Spleen (tissue), 11 donors: ENCODE results near the gene INPP5D. TPM values are rescaled to one million over a fixed set of nuclear protein-coding genes. Genes with fewer than 3 reads are reported as not detected.
"Not testable (repeated sequence)": the region's sequence is repeated elsewhere in the genome, so short reads cannot be mapped to it uniquely, and the experiment has no call there.

Source experiments
- DNase-seq: peaks from one replicate; pipeline ENCODE4 v3.0.0-alpha.2; 2020
- H3K27ac ChIP-seq, 8 donors: fragments of 200-600 bp; sonication (generic) in 7 of 8; 1 replicate in 4 of 8; 2 replicates in 4 of 8; pipeline versions ENCODE4 v1.5.0 to v1.8.0; 2016 to 2021; ENCODE audit warnings: inconsistent platforms in 4 of 8, mild to moderate bottlenecking in 4 of 8, moderate library complexity in 1 of 8
- H3K27me3 ChIP-seq, 7 donors: fragments of 200-600 bp; sonication (generic) in 6 of 7; replicated peaks in 1 of 7; 1 replicate in 4 of 7; 2 replicates in 3 of 7; pipeline versions ENCODE4 v1.5.0 to v1.8.0; 2016 to 2021; ENCODE audit warnings: inconsistent platforms in 3 of 7, mild to moderate bottlenecking in 1 of 7
- H3K36me3 ChIP-seq, 6 donors: fragments of 200-600 bp; sonication (generic) in 5 of 6; 1 replicate in 4 of 6; 2 replicates in 2 of 6; pipeline versions ENCODE4 v1.5.0 to v1.8.0; 2016 to 2021; ENCODE audit warnings: inconsistent platforms in 2 of 6
- H3K4me1 ChIP-seq, 6 donors: fragments of 200-600 bp; sonication (generic) in 5 of 6; 1 replicate in 3 of 6; 2 replicates in 3 of 6; pipeline versions ENCODE4 v1.5.0 to v1.8.0; 2016 to 2021; ENCODE audit warnings: inconsistent platforms in 3 of 6
- H3K4me3 ChIP-seq, 8 donors: fragments of 200-600 bp; sonication (generic) in 7 of 8; 1 replicate in 4 of 8; 2 replicates in 4 of 8; pipeline versions ENCODE4 v1.5.0 to v1.8.0; 2016 to 2021; ENCODE audit warnings: inconsistent platforms in 4 of 8, mild to moderate bottlenecking in 4 of 8, moderate library complexity in 2 of 8
- H3K9me3 ChIP-seq, 8 donors: fragments of 200-600 bp; sonication (generic) in 7 of 8; 1 replicate in 4 of 8; 2 replicates in 4 of 8; pipeline versions ENCODE4 v1.5.0 to v1.8.0; 2016 to 2021; ENCODE audit warnings: inconsistent platforms in 4 of 8
- CTCF ChIP-seq, 11 experiments: fragments of 200-600 bp in 7 of 11; fragments of 450-650 bp in 4 of 11; sonication (generic) in 4 of 11; IDR thresholded peaks in 8 of 11; conservative IDR thresholded peaks in 3 of 11; 1 replicate in 7 of 11; 2 replicates in 4 of 11; pipeline versions ENCODE4 v1.4.0 to v1.8.0; 2016 to 2021; ENCODE audit warnings: antibody characterized with exemption in 11 of 11, inconsistent platforms in 4 of 11, mild to moderate bottlenecking in 1 of 11
- POLR2A ChIP-seq, 3 donors: fragments of 450-650 bp; IDR thresholded peaks; one replicate each; pipeline ENCODE4 v1.5.1; 2017; ENCODE audit warnings: antibody characterized with exemption in 3 of 3, mild to moderate bottlenecking in 1 of 3
- POLR2AphosphoS5 ChIP-seq, 3 donors: sonication (generic); formaldehyde crosslinking; IDR thresholded peaks; one replicate each; pipeline ENCODE4 v1.5.1; 2017; ENCODE audit warnings: antibody characterized with exemption in 3 of 3
- WGBS, 5 donors: extraction: QIAGEN DNeasy Blood & Tissue Kit in 3 of 5; methylation state at CpG; one replicate each; pipeline versions ENCODE4 v1.1.5 to v1.1.7; 2013 to 2018; 5-methylcytosine and 5-hydroxymethylcytosine counted together
- intact Hi-C: fragments of 100-400 bp; cut with DNase I; formaldehyde crosslinking; loops from one replicate; pipeline ENCODE4 v1.15.0; 2023; ENCODE audit warnings: low total_unique reads
- polyA plus RNA-seq, 3 donors: library from polyadenylated mRNA; stranded (reverse); fragments of 200-250 nt; gene quantifications; one replicate each; pipeline ENCODE4 v1.2.1, GENCODE V29; 2013
- total RNA-seq, 7 donors: library from RNA; depleted of rRNA in 3 of 7; stranded (reverse); fragments of >200 nt in 3 of 7; fragmentation: NEBNext Ultra II Directional in 4 of 7; extraction: Animal tissue kit (Norgen Biotek cat#: 25700) in 4 of 7; gene quantifications; one replicate each; pipeline versions ENCODE4 v1.1.0 to v1.2.1, GENCODE V29; 2016 to 2021
- donor health status: healthy with polysubstance abuse.
- donor health status: DM: no; HTN: no; CAD: no; lungs with moderate emphysema.
- donor health status: DM: no; HTN: no; CAD: no.
- donor health status: Bipolar disorder and iron deficiency.
- donor health status: healthy.
- donor health status: DM: no; HTN: no; CAD: no.
- donor health status: DM: yes; HTN: yes; CAD: no.

INPP5D gene
- total and polyA plus RNA-seq, 10 donors, result 71.1 to 246 (median 181) TPM

GRCh38 chr2:233051241-233052149 lies 8.6 kb upstream of the INPP5D start:
- intact Hi-C loops, result loop anchor here (10.0 kb wide), 1 partner anchor 203 kb away; the partner anchor contains the start of gene ATG16L1
- WGBS, 5 donors, result 50 to 66% (median 56%) methylated on average over 24 of the region's 24 CpGs
- H3K27me3 ChIP-seq, result no peaks in the 10 kb centered on the region
- peak overlapping the region in 6 of 8 donors; percentile 32 to 69 (median 56) for H3K27ac ChIP-seq
- no peaks in the 10 kb centered on the region for H3K9me3 ChIP-seq
- DNase-seq, result peak; percentile 87
- TF ChIP-seq POLR2AphosphoS5 (IDR thresholded peaks at IDR 0.05) (peak; percentile 80 to 83 (median 80)), CTCF (IDR thresholded peaks at IDR 0.05 in 8 of 11, conservative IDR thresholded peaks at IDR 0.05 in 3 of 11) (peak in 1 of 11 experiments; percentile 11), POLR2A (IDR thresholded peaks at IDR 0.05) (no peak)
- H3K36me3 ChIP-seq, result no peaks in the 10 kb centered on the region
- H3K4me1 ChIP-seq, result peaks cover 0 to 34% (median 14%) of the 10 kb centered on the region in 6 donors
- no peak overlapping the region for H3K4me3 ChIP-seq

GRCh38 chr2:233052517-233052916 lies 7.6 kb upstream of the INPP5D start:
- not testable (repeated sequence) for H3K9me3 ChIP-seq, H3K27me3 ChIP-seq, H3K36me3 ChIP-seq, H3K4me3 ChIP-seq
- peak; percentile 10 for DNase-seq
- peak overlapping the region in 1 of 8 donors; percentile 69 for H3K27ac ChIP-seq
- 94 to 99% (median 98%) methylated on average over 4 of the region's 4 CpGs for WGBS, 5 donors
- intact Hi-C loops, result loop anchor here (10.0 kb wide), 1 partner anchor 202 kb away; the partner anchor contains the start of gene ATG16L1
- peaks cover 0 to 34% (median 14%) of the 10 kb centered on the region in 6 donors for H3K4me1 ChIP-seq

- 28 to 44% (median 36%) methylated on average over 18 to 22 of the region's 22 CpGs for WGBS, 5 donors
- DNase-seq, result peak; percentile 92
- intact Hi-C loops, result loop anchor here (10.0 kb wide), 1 partner anchor 201 kb away; the partner anchor contains the start of gene ATG16L1
Measured at GRCh38 chr2:233053928-233054784, 6.0 kb upstream of the INPP5D start.

More at GRCh38 chr2:233053928-233054784, 6.0 kb upstream of the INPP5D start:
- Histone ChIP-seq H3K27ac (no peak overlapping the region), H3K27me3 (no peaks in the 10 kb centered on the region), H3K36me3 (no peaks in the 10 kb centered on the region), H3K4me1 (peaks cover 4 to 43% (median 19%) of the 10 kb centered on the region in 6 donors), H3K9me3 (no peaks in the 10 kb centered on the region), H3K4me3 (no peak overlapping the region)
- TF ChIP-seq POLR2A (IDR thresholded peaks at IDR 0.05) (no peak), CTCF (IDR thresholded peaks at IDR 0.05 in 8 of 11, conservative IDR thresholded peaks at IDR 0.05 in 3 of 11) (peak; percentile 51 to 96 (median 89)), POLR2AphosphoS5 (IDR thresholded peaks at IDR 0.05) (peak; percentile 42 to 63 (median 51))
